Upper lobe of right lung (tissue), 1 donor: ENCODE data around the gene KCNN4. TPM values are rescaled to one million over a fixed set of nuclear protein-coding genes. Genes with fewer than 3 reads are reported as not detected.

Source experiments
- ATAC-seq: fragments of 200-7000 bp; cut with Tn5 transposase; one replicate; pipeline ENCODE4 v1.9.1; 2020; ENCODE audit warnings: mild to moderate bottlenecking, moderate library complexity
- DNase-seq: peaks from one replicate; pipeline ENCODE4 v3.0.0-alpha.2; 2020
- H3K27ac ChIP-seq: fragments of 200-600 bp; one replicate; pipeline ENCODE4 v1.8.0; 2022
- H3K27me3 ChIP-seq: fragments of 200-600 bp; one replicate; pipeline ENCODE4 v1.8.0; 2022; ENCODE audit warnings: mild to moderate bottlenecking
- H3K36me3 ChIP-seq: fragments of 200-600 bp; one replicate; pipeline ENCODE4 v1.8.0; 2022
- H3K4me1 ChIP-seq: fragments of 200-600 bp; one replicate; pipeline ENCODE4 v1.8.0; 2022
- H3K4me3 ChIP-seq: fragments of 200-600 bp; one replicate; pipeline ENCODE4 v1.8.0; 2022; ENCODE audit warnings: mild to moderate bottlenecking
- H3K9me3 ChIP-seq: fragments of 200-600 bp; one replicate; pipeline ENCODE4 v1.8.0; 2022
- intact Hi-C: fragments of 100-400 bp; cut with DNase I; formaldehyde crosslinking; loops from one replicate; pipeline ENCODE4 v1.11.0; 2022
- total RNA-seq: library from RNA; stranded (reverse); fragmentation: NEBNext Ultra II Directional; extraction: Animal tissue kit (Norgen Biotek cat#: 25700); gene quantifications from one replicate; pipeline ENCODE4 v1.2.1, GENCODE V29; 2021
- TF ChIP-seq, protein P1 (sequence below): fragments of 200-600 bp; IDR thresholded peaks from one replicate; pipeline ENCODE4 v1.8.0; 2022; ENCODE audit warnings: antibody characterized with exemption
- donor health status: DM: no; HTN: yes; CAD: no; lungs with severe emphysema.

Gene KCNN4
- total RNA-seq, 1 donor from 2014 or later: 7.3 TPM

DNA sequence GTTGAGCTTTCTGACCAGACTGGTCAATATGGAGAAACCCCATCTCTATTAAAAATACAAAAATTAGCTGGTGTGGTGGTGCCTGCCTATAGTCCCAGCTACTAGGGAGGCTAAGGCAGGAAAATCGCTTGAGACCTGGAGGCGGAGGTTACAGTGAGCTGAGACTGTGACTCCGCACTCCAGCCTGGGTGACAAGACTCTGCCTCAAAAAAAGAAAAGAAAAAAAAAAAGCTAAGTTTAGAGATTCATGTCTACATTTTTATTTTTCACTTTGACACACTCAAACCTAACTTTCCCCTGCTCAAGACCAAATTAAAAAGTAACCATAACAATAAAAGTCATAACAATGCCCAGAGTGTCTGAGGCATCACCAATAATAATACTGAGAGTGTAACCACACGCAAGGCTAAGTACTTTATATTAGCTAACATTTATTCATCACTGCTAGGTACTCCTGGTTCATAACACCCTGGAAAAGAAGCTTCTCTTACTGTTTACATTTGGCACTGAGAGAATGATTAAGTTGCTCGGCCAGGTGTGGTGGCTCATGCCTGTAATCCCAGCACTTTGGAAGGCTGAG, 59.2 kb downstream of the KCNN4 start:
- no peaks in the 10 kb centered on the region for H3K9me3 ChIP-seq
- no peak overlapping the region for H3K27ac ChIP-seq
- intact Hi-C loops: no loop called here
- H3K36me3 ChIP-seq: no peaks in the 10 kb centered on the region
- TF ChIP-seq, protein P1, sequence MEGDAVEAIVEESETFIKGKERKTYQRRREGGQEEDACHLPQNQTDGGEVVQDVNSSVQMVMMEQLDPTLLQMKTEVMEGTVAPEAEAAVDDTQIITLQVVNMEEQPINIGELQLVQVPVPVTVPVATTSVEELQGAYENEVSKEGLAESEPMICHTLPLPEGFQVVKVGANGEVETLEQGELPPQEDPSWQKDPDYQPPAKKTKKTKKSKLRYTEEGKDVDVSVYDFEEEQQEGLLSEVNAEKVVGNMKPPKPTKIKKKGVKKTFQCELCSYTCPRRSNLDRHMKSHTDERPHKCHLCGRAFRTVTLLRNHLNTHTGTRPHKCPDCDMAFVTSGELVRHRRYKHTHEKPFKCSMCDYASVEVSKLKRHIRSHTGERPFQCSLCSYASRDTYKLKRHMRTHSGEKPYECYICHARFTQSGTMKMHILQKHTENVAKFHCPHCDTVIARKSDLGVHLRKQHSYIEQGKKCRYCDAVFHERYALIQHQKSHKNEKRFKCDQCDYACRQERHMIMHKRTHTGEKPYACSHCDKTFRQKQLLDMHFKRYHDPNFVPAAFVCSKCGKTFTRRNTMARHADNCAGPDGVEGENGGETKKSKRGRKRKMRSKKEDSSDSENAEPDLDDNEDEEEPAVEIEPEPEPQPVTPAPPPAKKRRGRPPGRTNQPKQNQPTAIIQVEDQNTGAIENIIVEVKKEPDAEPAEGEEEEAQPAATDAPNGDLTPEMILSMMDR: no peak
- H3K4me1 ChIP-seq: no peaks in the 10 kb centered on the region
- ATAC-seq (no peak), DNase-seq (no peak)
- no peak overlapping the region for H3K4me3 ChIP-seq
- no peaks in the 10 kb centered on the region for H3K27me3 ChIP-seq

DNA sequence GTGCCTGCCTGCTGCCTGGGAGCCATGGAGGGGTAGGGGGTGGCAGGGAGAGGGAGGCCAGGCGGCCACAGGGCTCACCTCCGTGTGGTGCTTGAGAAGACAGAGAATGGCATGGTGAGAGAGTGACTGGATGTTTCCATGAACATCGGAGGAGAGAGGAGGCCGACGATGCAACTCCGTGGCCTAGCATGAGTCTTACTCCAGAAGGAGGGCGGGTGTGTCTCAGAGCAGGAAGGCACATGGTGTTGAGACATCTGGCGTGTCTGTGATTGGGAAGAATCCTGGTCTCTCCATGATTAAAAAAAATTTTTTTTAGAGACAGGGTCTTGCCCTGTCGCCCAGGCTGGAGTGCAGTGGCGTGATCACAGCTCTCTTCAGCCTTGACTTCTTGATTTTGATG, 59.8 kb downstream of the KCNN4 start:
- no peak overlapping the region for H3K4me3 ChIP-seq
- H3K27ac ChIP-seq: no peak overlapping the region
- ATAC-seq: peak; percentile 37
- no peaks in the 10 kb centered on the region for H3K4me1 ChIP-seq
- TF ChIP-seq, protein P1: no peak
- intact Hi-C loops: no loop called here
- no peaks in the 10 kb centered on the region for H3K27me3 ChIP-seq
- no peaks in the 10 kb centered on the region for H3K9me3 ChIP-seq
- no peaks in the 10 kb centered on the region for H3K36me3 ChIP-seq
- no peak for DNase-seq

DNA sequence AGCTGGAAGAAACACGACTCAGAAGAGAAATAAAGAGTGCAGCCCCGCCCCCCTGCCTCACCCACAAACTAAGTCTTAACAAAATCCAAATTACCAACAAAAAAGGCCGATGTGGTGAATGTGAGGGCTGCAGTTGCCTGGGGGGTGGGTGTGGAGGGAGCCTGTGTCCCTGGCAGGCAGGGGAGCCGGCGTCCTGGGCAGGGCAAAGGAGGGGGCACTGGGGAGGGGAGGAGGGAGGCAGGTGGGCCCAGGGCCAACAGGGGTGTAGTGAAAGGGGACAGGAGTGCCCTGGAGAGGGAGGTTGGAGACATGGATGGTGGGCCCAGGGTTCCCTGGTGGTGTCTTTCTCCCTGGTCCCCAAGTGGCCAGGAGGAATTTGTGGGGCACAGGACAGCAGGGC, 60.9 kb downstream of the KCNN4 start:
- Histone ChIP-seq H3K27me3 (no peaks in the 10 kb centered on the region), H3K4me1 (no peaks in the 10 kb centered on the region), H3K4me3 (no peak overlapping the region), H3K36me3 (no peaks in the 10 kb centered on the region), H3K9me3 (no peaks in the 10 kb centered on the region), H3K27ac (no peak overlapping the region)
- TF ChIP-seq, protein P1: no peak
- ATAC-seq (no peak), DNase-seq (no peak)
- intact Hi-C loops: no loop called here

DNA sequence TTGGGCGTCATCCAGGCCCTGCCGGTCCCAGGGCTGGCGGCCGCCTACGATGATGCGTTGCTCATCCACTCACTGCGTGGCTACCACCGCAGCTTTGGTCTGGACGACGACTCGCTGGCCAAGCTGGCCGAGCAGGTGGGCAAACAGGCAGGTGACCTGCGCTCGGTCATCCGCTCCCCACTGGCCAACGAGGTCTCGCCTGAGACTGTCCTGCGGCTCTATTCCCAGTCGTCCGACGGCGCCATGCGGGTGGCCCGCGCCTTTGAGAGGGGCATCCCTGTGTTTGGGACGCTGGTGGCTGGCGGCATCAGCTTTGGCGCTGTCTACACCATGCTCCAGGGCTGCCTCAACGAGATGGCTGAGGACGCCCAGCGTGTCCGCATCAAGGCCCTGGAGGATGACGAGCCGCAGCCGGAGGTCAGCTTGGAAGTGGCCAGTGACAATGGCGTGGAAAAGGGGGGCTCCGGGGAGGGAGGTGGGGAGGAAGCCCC, 61.4 kb downstream of the KCNN4 start:
- H3K36me3 ChIP-seq: no peaks in the 10 kb centered on the region
- intact Hi-C loops: no loop called here

DNA sequence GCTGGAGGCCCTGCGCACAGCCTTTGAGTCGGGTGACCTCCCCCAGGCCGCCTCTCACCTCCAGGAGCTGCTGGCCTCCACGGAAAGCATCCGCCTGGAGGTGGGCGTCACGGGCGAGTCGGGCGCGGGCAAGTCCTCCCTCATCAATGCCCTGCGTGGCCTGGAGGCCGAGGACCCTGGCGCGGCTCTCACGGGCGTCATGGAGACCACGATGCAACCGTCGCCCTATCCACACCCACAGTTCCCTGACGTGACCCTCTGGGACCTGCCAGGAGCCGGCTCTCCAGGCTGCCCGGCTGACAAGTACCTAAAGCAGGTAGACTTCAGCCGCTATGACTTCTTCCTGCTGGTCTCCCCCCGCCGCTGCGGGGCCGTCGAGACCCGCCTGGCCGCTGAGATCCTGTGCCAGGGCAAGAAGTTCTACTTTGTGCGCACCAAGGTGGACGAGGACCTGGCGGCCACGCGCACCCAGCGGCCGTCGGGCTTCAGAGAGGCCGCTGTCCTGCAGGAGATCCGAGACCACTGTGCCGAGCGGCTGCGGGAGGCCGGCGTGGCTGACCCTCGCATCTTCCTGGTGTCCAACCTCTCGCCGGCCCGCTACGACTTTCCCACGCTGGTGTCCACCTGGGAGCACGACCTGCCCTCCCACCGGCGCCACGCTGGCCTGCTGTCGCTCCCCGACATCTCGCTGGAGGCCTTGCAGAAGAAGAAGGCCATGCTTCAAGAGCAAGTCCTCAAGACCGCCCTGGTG, 62.0 kb downstream of the KCNN4 start:
- no peaks in the 10 kb centered on the region for H3K27me3 ChIP-seq
- intact Hi-C loops: no loop called here
- H3K36me3 ChIP-seq: no peaks in the 10 kb centered on the region
- H3K27ac ChIP-seq: no peak overlapping the region
- TF ChIP-seq, protein P1: no peak
- H3K4me3 ChIP-seq: no peak overlapping the region
- H3K9me3 ChIP-seq: no peaks in the 10 kb centered on the region
- no peaks in the 10 kb centered on the region for H3K4me1 ChIP-seq
- DNase-seq (no peak), ATAC-seq (no peak)

More for the DNA sequence above, 61.4 kb downstream of the KCNN4 start:
- Histone ChIP-seq H3K9me3 (no peaks in the 10 kb centered on the region), H3K4me3 (no peak overlapping the region), H3K4me1 (no peaks in the 10 kb centered on the region), H3K27me3 (no peaks in the 10 kb centered on the region), H3K27ac (no peak overlapping the region)
- TF ChIP-seq, protein P1: no peak
- DNase-seq: no peak
- no peak for ATAC-seq

Other genes with a start within 250 kb of the KCNN4 start
- gene ZNF575, start 247.8 kb downstream of the KCNN4 start, total RNA-seq: 2.3 TPM
- gene XRCC1, start 205.4 kb downstream of the KCNN4 start, total RNA-seq: 23.8 TPM
- gene PINLYP, start 205.2 kb downstream of the KCNN4 start, total RNA-seq: 4.7 TPM
- gene IRGQ, start 184.8 kb downstream of the KCNN4 start, total RNA-seq: 23.2 TPM
- 16.6 TPM for gene ZNF576, start 184.4 kb downstream of the KCNN4 start, total RNA-seq
- 0.29 TPM for gene SRRM5, start 168.9 kb downstream of the KCNN4 start, total RNA-seq
- gene ZNF428, start 161.3 kb downstream of the KCNN4 start, total RNA-seq: 27.1 TPM
- gene CADM4, start 141.1 kb downstream of the KCNN4 start, total RNA-seq: 8.7 TPM
- gene PLAUR, start 110.8 kb downstream of the KCNN4 start, total RNA-seq: 97.2 TPM
- gene IRGC, start 64.9 kb downstream of the KCNN4 start, total RNA-seq: not detected
- 44.7 TPM for gene SMG9, start 26.0 kb downstream of the KCNN4 start, total RNA-seq
- 3.6 TPM for gene LYPD5, start 21.5 kb upstream of the KCNN4 start, total RNA-seq
- 11.7 TPM for gene ZNF283, start 46.3 kb upstream of the KCNN4 start, total RNA-seq
- 2.4 TPM for gene ZNF404, start 103.0 kb upstream of the KCNN4 start, total RNA-seq
- 14.0 TPM for gene ZNF45, start 154.3 kb upstream of the KCNN4 start, total RNA-seq
- 3.9 TPM for gene ZNF221, start 170.3 kb upstream of the KCNN4 start, total RNA-seq
- 8.7 TPM for gene ZNF155, start 203.2 kb upstream of the KCNN4 start, total RNA-seq
- 5.2 TPM for gene ZNF230, start 222.0 kb upstream of the KCNN4 start, total RNA-seq
- 4.5 TPM for gene ZNF222, start 244.4 kb upstream of the KCNN4 start, total RNA-seq